ENCODE measurements around the gene TMEM53.

TMEM53 gene

GRCh38 chr1:44693900-44694299, 19.6 kb upstream of the TMEM53 start:
- ChIA-PET CTCF (interaction anchor here (1.0 kb wide), 1 partner anchor 17 kb away, joined by 3 read pairs; no protein-coding TSS in a partner anchor), POLR2A (interaction anchor here (0.6 kb wide), 1 partner anchor 12 kb away, joined by 4 read pairs; no protein-coding TSS in a partner anchor)
- Histone ChIP-seq H3K4me3 (ENCODE audit: control insufficient read depth in 1 of 7, extremely low read depth in 1 of 7, insufficient read depth in 4 of 7, low read depth in 2 of 7, low read length in 6 of 7) (no peak overlapping the region), H3K27ac (ENCODE audit: insufficient read depth in 1 of 2, low read depth in 1 of 2, low read length in 2 of 2, poor library complexity in 1 of 2, severe bottlenecking in 2 of 2) (no peak overlapping the region), H3K9me3 (ENCODE audit: control extremely low read depth in 1 of 5, control insufficient read depth in 4 of 5, insufficient read depth in 2 of 5, low read depth in 1 of 5, low read length in 4 of 5) (no peaks in the 10 kb centered on the region), H3K27me3 (replicated peaks in 2 of 5; ENCODE audit: control insufficient read depth in 4 of 5, insufficient read depth in 5 of 5, low read length in 4 of 5) (no peaks in the 10 kb centered on the region), H3K4me1 (ENCODE audit: control extremely low read depth in 1 of 4, control insufficient read depth in 4 of 4, insufficient read depth in 4 of 4, low read length in 3 of 4) (peaks cover 0 to 34% (median 19%) of the 10 kb centered on the region in 4 experiments), H3K36me3 (ENCODE audit: control insufficient read depth in 4 of 4, insufficient read depth in 4 of 4, low read length in 3 of 4) (no peaks in the 10 kb centered on the region)
- DNase-seq = no peak
- 100% methylated on average over 1 of the region's 3 CpGs for WGBS (ENCODE audit: insufficient coverage)

GRCh38 chr1:44693159-44693558, 18.9 kb upstream of the TMEM53 start:
- no peak for DNase-seq
- peaks cover 0 to 28% (median 19%) of the 10 kb centered on the region in 4 experiments for H3K4me1 ChIP-seq (ENCODE audit: control extremely low read depth in 1 of 4, control insufficient read depth in 4 of 4, insufficient read depth in 4 of 4, low read length in 3 of 4)
- no peaks in the 10 kb centered on the region for H3K36me3 ChIP-seq (ENCODE audit: control insufficient read depth in 4 of 4, insufficient read depth in 4 of 4, low read length in 3 of 4)
- H3K4me3 ChIP-seq (ENCODE audit: control insufficient read depth in 1 of 7, extremely low read depth in 1 of 7, insufficient read depth in 4 of 7, low read depth in 2 of 7, low read length in 6 of 7) = no peak overlapping the region
- H3K27ac ChIP-seq (ENCODE audit: insufficient read depth in 1 of 2, low read depth in 1 of 2, low read length in 2 of 2, poor library complexity in 1 of 2, severe bottlenecking in 2 of 2) = no peak overlapping the region
- ChIA-PET CTCF (interaction anchor here (0.9 to 1.5 kb wide), 2 partner anchors 9 to 29 kb away, joined by 3 to 4 read pairs; no protein-coding TSS in a partner anchor), POLR2A (no interaction called here)
- no peaks in the 10 kb centered on the region for H3K9me3 ChIP-seq (ENCODE audit: control extremely low read depth in 1 of 5, control insufficient read depth in 4 of 5, insufficient read depth in 2 of 5, low read depth in 1 of 5, low read length in 4 of 5)
- WGBS (ENCODE audit: insufficient coverage) = 100% methylated on average over 1 of the region's 2 CpGs
- H3K27me3 ChIP-seq (replicated peaks in 2 of 5; ENCODE audit: control insufficient read depth in 4 of 5, insufficient read depth in 5 of 5, low read length in 4 of 5) = no peaks in the 10 kb centered on the region

- CTCF ChIA-PET = no interaction called here
- POLR2A ChIA-PET = interaction anchor here (0.6 kb wide), 1 partner anchor 13 kb away, joined by 3 read pairs; no protein-coding TSS in a partner anchor
- WGBS (ENCODE audit: insufficient coverage) = 100% methylated on average over 2 of the region's 3 CpGs
- no peaks in the 10 kb centered on the region for H3K27me3 ChIP-seq (replicated peaks in 2 of 5; ENCODE audit: control insufficient read depth in 4 of 5, insufficient read depth in 5 of 5, low read length in 4 of 5)
- peaks cover 5 to 17% (median 10%) of the 10 kb centered on the region in 4 experiments for H3K4me1 ChIP-seq (ENCODE audit: control extremely low read depth in 1 of 4, control insufficient read depth in 4 of 4, insufficient read depth in 4 of 4, low read length in 3 of 4)
- no peak for DNase-seq
- no peak overlapping the region for H3K4me3 ChIP-seq (ENCODE audit: control insufficient read depth in 1 of 7, extremely low read depth in 1 of 7, insufficient read depth in 4 of 7, low read depth in 2 of 7, low read length in 6 of 7)
- no peak overlapping the region for H3K27ac ChIP-seq (ENCODE audit: insufficient read depth in 1 of 2, low read depth in 1 of 2, low read length in 2 of 2, poor library complexity in 1 of 2, severe bottlenecking in 2 of 2)
- H3K36me3 ChIP-seq (ENCODE audit: control insufficient read depth in 4 of 4, insufficient read depth in 4 of 4, low read length in 3 of 4) = no peaks in the 10 kb centered on the region
- no peaks in the 10 kb centered on the region for H3K9me3 ChIP-seq (ENCODE audit: control extremely low read depth in 1 of 5, control insufficient read depth in 4 of 5, insufficient read depth in 2 of 5, low read depth in 1 of 5, low read length in 4 of 5)
These were observed 15.1 kb upstream of the TMEM53 start for GRCh38 chr1:44689447-44689765.

- POLR2A ChIA-PET = interaction anchor here (0.6 kb wide), 1 partner anchor 12 kb away, joined by 3 read pairs; no protein-coding TSS in a partner anchor
- H3K27ac ChIP-seq (ENCODE audit: insufficient read depth in 1 of 2, low read depth in 1 of 2, low read length in 2 of 2, poor library complexity in 1 of 2, severe bottlenecking in 2 of 2) = no peak overlapping the region
- H3K27me3 ChIP-seq (replicated peaks in 2 of 5; ENCODE audit: control insufficient read depth in 4 of 5, insufficient read depth in 5 of 5, low read length in 4 of 5) = no peaks in the 10 kb centered on the region
- H3K9me3 ChIP-seq (ENCODE audit: control extremely low read depth in 1 of 5, control insufficient read depth in 4 of 5, insufficient read depth in 2 of 5, low read depth in 1 of 5, low read length in 4 of 5) = no peaks in the 10 kb centered on the region
- H3K4me1 ChIP-seq (ENCODE audit: control extremely low read depth in 1 of 4, control insufficient read depth in 4 of 4, insufficient read depth in 4 of 4, low read length in 3 of 4) = peaks cover 9 to 22% (median 15%) of the 10 kb centered on the region in 4 experiments
- CTCF ChIA-PET = no interaction called here
- 100% methylated on average over 5 of the region's 12 CpGs for WGBS (ENCODE audit: insufficient coverage)
- H3K4me3 ChIP-seq (ENCODE audit: control insufficient read depth in 1 of 7, extremely low read depth in 1 of 7, insufficient read depth in 4 of 7, low read depth in 2 of 7, low read length in 6 of 7) = no peak overlapping the region
- H3K36me3 ChIP-seq (ENCODE audit: control insufficient read depth in 4 of 4, insufficient read depth in 4 of 4, low read length in 3 of 4) = no peaks in the 10 kb centered on the region
- DNase-seq = no peak
These were observed 14.6 kb upstream of the TMEM53 start for GRCh38 chr1:44688760-44689446.

GRCh38 chr1:44685881-44686280, 11.6 kb upstream of the TMEM53 start:
- CTCF ChIA-PET = interaction anchor here (1.6 kb wide), 1 partner anchor 10 kb away, joined by 5 read pairs; no protein-coding TSS in a partner anchor
- DNase-seq = no peak
- Histone ChIP-seq H3K4me3 (ENCODE audit: control insufficient read depth in 1 of 7, extremely low read depth in 1 of 7, insufficient read depth in 4 of 7, low read depth in 2 of 7, low read length in 6 of 7) (no peak overlapping the region), H3K4me1 (ENCODE audit: control extremely low read depth in 1 of 4, control insufficient read depth in 4 of 4, insufficient read depth in 4 of 4, low read length in 3 of 4) (peaks cover 10 to 23% (median 15%) of the 10 kb centered on the region in 4 experiments), H3K27me3 (replicated peaks in 2 of 5; ENCODE audit: control insufficient read depth in 4 of 5, insufficient read depth in 5 of 5, low read length in 4 of 5) (no peaks in the 10 kb centered on the region), H3K36me3 (ENCODE audit: control insufficient read depth in 4 of 4, insufficient read depth in 4 of 4, low read length in 3 of 4) (no peaks in the 10 kb centered on the region), H3K27ac (ENCODE audit: insufficient read depth in 1 of 2, low read depth in 1 of 2, low read length in 2 of 2, poor library complexity in 1 of 2, severe bottlenecking in 2 of 2) (no peak overlapping the region), H3K9me3 (ENCODE audit: control extremely low read depth in 1 of 5, control insufficient read depth in 4 of 5, insufficient read depth in 2 of 5, low read depth in 1 of 5, low read length in 4 of 5) (no peaks in the 10 kb centered on the region)
- WGBS (ENCODE audit: insufficient coverage) = 63% methylated on average over 2 of the region's 8 CpGs
- POLR2A ChIA-PET = no interaction called here

- 100% methylated on average over 3 of the region's 4 CpGs for WGBS (ENCODE audit: insufficient coverage)
These were observed 10.9 kb upstream of the TMEM53 start for GRCh38 chr1:44685218-44685617.

GRCh38 chr1:44684525-44684924, 10.2 kb upstream of the TMEM53 start:
- DNase-seq = peak in 2 of 3 donors; percentile 59 to 70
- H3K27ac ChIP-seq (ENCODE audit: insufficient read depth in 1 of 2, low read depth in 1 of 2, low read length in 2 of 2, poor library complexity in 1 of 2, severe bottlenecking in 2 of 2) = peak overlapping the region in 1 of 2 experiments; percentile 9
- peak overlapping the region in 3 of 7 experiments; percentile 13 to 47 (median 25) for H3K4me3 ChIP-seq (ENCODE audit: control insufficient read depth in 1 of 7, extremely low read depth in 1 of 7, insufficient read depth in 4 of 7, low read depth in 2 of 7, low read length in 6 of 7)
- ChIA-PET CTCF (interaction anchor here (0.6 to 2.3 kb wide), 8 partner anchors 8 to 36 kb away, joined by 3 to 6 read pairs (median 4); no protein-coding TSS in a partner anchor), POLR2A (no interaction called here)
- no peaks in the 10 kb centered on the region for H3K27me3 ChIP-seq (replicated peaks in 2 of 5; ENCODE audit: control insufficient read depth in 4 of 5, insufficient read depth in 5 of 5, low read length in 4 of 5)
- peaks cover 10 to 23% (median 15%) of the 10 kb centered on the region in 4 experiments for H3K4me1 ChIP-seq (ENCODE audit: control extremely low read depth in 1 of 4, control insufficient read depth in 4 of 4, insufficient read depth in 4 of 4, low read length in 3 of 4)
- H3K9me3 ChIP-seq (ENCODE audit: control extremely low read depth in 1 of 5, control insufficient read depth in 4 of 5, insufficient read depth in 2 of 5, low read depth in 1 of 5, low read length in 4 of 5) = no peaks in the 10 kb centered on the region
- no peaks in the 10 kb centered on the region for H3K36me3 ChIP-seq (ENCODE audit: control insufficient read depth in 4 of 4, insufficient read depth in 4 of 4, low read length in 3 of 4)
- 13% methylated on average over 1 of the region's 1 CpG for WGBS (ENCODE audit: insufficient coverage)

More at GRCh38 chr1:44685218-44685617, 10.9 kb upstream of the TMEM53 start:
- POLR2A ChIA-PET = no interaction called here
- Histone ChIP-seq H3K4me3 (ENCODE audit: control insufficient read depth in 1 of 7, extremely low read depth in 1 of 7, insufficient read depth in 4 of 7, low read depth in 2 of 7, low read length in 6 of 7) (no peak overlapping the region), H3K9me3 (ENCODE audit: control extremely low read depth in 1 of 5, control insufficient read depth in 4 of 5, insufficient read depth in 2 of 5, low read depth in 1 of 5, low read length in 4 of 5) (no peaks in the 10 kb centered on the region), H3K27me3 (replicated peaks in 2 of 5; ENCODE audit: control insufficient read depth in 4 of 5, insufficient read depth in 5 of 5, low read length in 4 of 5) (no peaks in the 10 kb centered on the region), H3K27ac (ENCODE audit: insufficient read depth in 1 of 2, low read depth in 1 of 2, low read length in 2 of 2, poor library complexity in 1 of 2, severe bottlenecking in 2 of 2) (no peak overlapping the region), H3K36me3 (ENCODE audit: control insufficient read depth in 4 of 4, insufficient read depth in 4 of 4, low read length in 3 of 4) (no peaks in the 10 kb centered on the region), H3K4me1 (ENCODE audit: control extremely low read depth in 1 of 4, control insufficient read depth in 4 of 4, insufficient read depth in 4 of 4, low read length in 3 of 4) (peaks cover 10 to 23% (median 15%) of the 10 kb centered on the region in 4 experiments)
- DNase-seq = no peak
- CTCF ChIA-PET = interaction anchor here (1.6 kb wide), 1 partner anchor 10 kb away, joined by 5 read pairs; no protein-coding TSS in a partner anchor

Measured in common myeloid progenitor, CD34-positive (primary cell).